ENCODE measurements around the gene EXOC6B. TPM values are rescaled to one million over a fixed set of nuclear protein-coding genes. Genes with fewer than 3 reads are reported as not detected.

The EXOC6B gene
- total RNA-seq, 2 donors from 2014 or later = 51.3 to 68.9 TPM

GRCh38 chr2:72394541-72395070 lies 431.2 kb downstream of the EXOC6B start:
- H3K27me3 Mint-ChIP-seq (ENCODE audit: insufficient read depth) = no peaks in the 10 kb centered on the region
- no peaks in the 10 kb centered on the region for H3K27me3 ChIP-seq (ENCODE audit: control insufficient read depth, insufficient read depth, low read length, poor library complexity, severe bottlenecking)
- no peak overlapping the region for H3K4me3 ChIP-seq (ENCODE audit: low read length)
- no peaks in the 10 kb centered on the region for H3K4me1 ChIP-seq (ENCODE audit: control insufficient read depth, insufficient read depth, low read length)
- peaks cover 10% of the 10 kb centered on the region for H3K36me3 Mint-ChIP-seq (ENCODE audit: low read depth)
- no peaks in the 10 kb centered on the region for H3K36me3 ChIP-seq (ENCODE audit: control insufficient read depth, insufficient read depth, low read length)
- TF ChIP-seq CTCF (conservative IDR thresholded peaks at IDR 0.05) = no peak
- H3K9me3 ChIP-seq (ENCODE audit: control insufficient read depth, low read length) = peaks cover 28% of the 10 kb centered on the region
- no peak overlapping the region for H3K27ac ChIP-seq (ENCODE audit: low read depth, low read length)
- H3K4me3 Mint-ChIP-seq = no peak overlapping the region
- no peak overlapping the region for H3K9ac ChIP-seq (ENCODE audit: extremely low read depth, low read length, poor library complexity, severe bottlenecking)
- no peak overlapping the region for H3K27ac Mint-ChIP-seq
- no peaks in the 10 kb centered on the region for H3K4me1 Mint-ChIP-seq
- peaks cover 15% of the 10 kb centered on the region for H3K9me3 Mint-ChIP-seq
- DNase-seq = no peak

GRCh38 chr2:72389447-72389846 lies 436.4 kb downstream of the EXOC6B start:
- no peak for DNase-seq
- Mint-ChIP-seq H3K27ac (no peak overlapping the region), H3K9me3 (peaks cover 50% of the 10 kb centered on the region), H3K4me1 (no peaks in the 10 kb centered on the region), H3K4me3 (no peak overlapping the region), H3K27me3 (ENCODE audit: insufficient read depth) (no peaks in the 10 kb centered on the region), H3K36me3 (ENCODE audit: low read depth) (peaks cover 20% of the 10 kb centered on the region)
- H3K36me3 ChIP-seq (ENCODE audit: control insufficient read depth, insufficient read depth, low read length) = no peaks in the 10 kb centered on the region
- WGBS, 2 experiments (ENCODE audit: insufficient coverage in 1 of 2, insufficient read length in 1 of 2) = 92 to 98% methylated on average over 1 to 2 of the region's 2 CpGs
- H3K4me1 ChIP-seq (ENCODE audit: control insufficient read depth, insufficient read depth, low read length) = no peaks in the 10 kb centered on the region
- no peaks in the 10 kb centered on the region for H3K27me3 ChIP-seq (ENCODE audit: control insufficient read depth, insufficient read depth, low read length, poor library complexity, severe bottlenecking)
- no peak overlapping the region for H3K4me3 ChIP-seq (ENCODE audit: low read length)
- no peak overlapping the region for H3K27ac ChIP-seq (ENCODE audit: low read depth, low read length)
- H3K9me3 ChIP-seq (ENCODE audit: control insufficient read depth, low read length) = peaks cover 73% of the 10 kb centered on the region
- H3K9ac ChIP-seq (ENCODE audit: extremely low read depth, low read length, poor library complexity, severe bottlenecking) = no peak overlapping the region
- no peak for TF ChIP-seq CTCF (conservative IDR thresholded peaks at IDR 0.05)

GRCh38 chr2:72388263-72388662 lies 437.6 kb downstream of the EXOC6B start:
- peaks cover 61% of the 10 kb centered on the region for H3K9me3 Mint-ChIP-seq

More at GRCh38 chr2:72388263-72388662, 437.6 kb downstream of the EXOC6B start:
- DNase-seq = no peak
- 100% methylated on average over 1 of the region's 1 CpG; no CpG with 5 or more reads in 1 of the 2 experiments for WGBS, 2 experiments (ENCODE audit: insufficient coverage in 1 of 2, insufficient read length in 1 of 2)
- no peak overlapping the region for H3K4me3 Mint-ChIP-seq
- Histone ChIP-seq H3K9ac (ENCODE audit: extremely low read depth, low read length, poor library complexity, severe bottlenecking) (no peak overlapping the region), H3K4me1 (ENCODE audit: control insufficient read depth, insufficient read depth, low read length) (no peaks in the 10 kb centered on the region), H3K4me3 (ENCODE audit: low read length) (no peak overlapping the region), H3K27me3 (ENCODE audit: control insufficient read depth, insufficient read depth, low read length, poor library complexity, severe bottlenecking) (no peaks in the 10 kb centered on the region), H3K9me3 (ENCODE audit: control insufficient read depth, low read length) (peaks cover 78% of the 10 kb centered on the region), H3K27ac (ENCODE audit: low read depth, low read length) (no peak overlapping the region), H3K36me3 (ENCODE audit: control insufficient read depth, insufficient read depth, low read length) (no peaks in the 10 kb centered on the region)
- H3K27me3 Mint-ChIP-seq (ENCODE audit: insufficient read depth) = no peaks in the 10 kb centered on the region
- TF ChIP-seq CTCF (conservative IDR thresholded peaks at IDR 0.05) = no peak
- H3K4me1 Mint-ChIP-seq = no peaks in the 10 kb centered on the region
- peaks cover 28% of the 10 kb centered on the region for H3K36me3 Mint-ChIP-seq (ENCODE audit: low read depth)
- no peak overlapping the region for H3K27ac Mint-ChIP-seq
